Uterus (tissue), 2 donors: ENCODE results near the gene LUM.

ENCODE experiments used
- CTCF ChIP-seq, 4 experiments: fragments of 200-600 bp in 2 of 4; fragments of 450-650 bp in 2 of 4; sonication (generic) in 2 of 4; IDR thresholded peaks; one replicate each; pipeline ENCODE4 v1.5.1; 2016 to 2019; ENCODE audit warnings: antibody characterized with exemption in 4 of 4, mild to moderate bottlenecking in 2 of 4, moderate library complexity in 1 of 4
- POLR2A ChIP-seq, 2 donors: fragments of 450-650 bp; IDR thresholded peaks; one replicate each; pipeline ENCODE4 v1.6.1; 2016; ENCODE audit warnings: antibody characterized with exemption in 2 of 2, mild to moderate bottlenecking in 1 of 2, moderate library complexity in 1 of 2

- TF ChIP-seq POLR2A (IDR thresholded peaks at IDR 0.05) = no peak
- no peak for TF ChIP-seq CTCF (IDR thresholded peaks at IDR 0.05)
These were observed 18.5 kb upstream of the LUM start for GRCh38 chr12:91129662-91130362.
